CD4-positive, alpha-beta T cell treated with Interleukin-6 at 100 ng/mL for 8 hours (primary cell): ENCODE measurements around the gene U2AF2.

Experiments
- DNase-seq: peaks from one replicate; pipeline ENCODE4 v3.0.0-alpha.2; 2020; ENCODE audit warnings: mixed read lengths, low spot score

The U2AF2 gene

GRCh38 chr19:55654868-55655647, at the start of gene U2AF2:
U2AF2 (plus strand) TSS chr19:55655035; CDS start chr19:55655105, 70 bp downstream.
- peak; percentile 97 for DNase-seq

GRCh38 chr19:55605207-55605636, 49.6 kb upstream of the U2AF2 start:
- peak; percentile 99 for DNase-seq

GRCh38 chr19:55605637-55606470, 49.0 kb upstream of the U2AF2 start, which contains the start of gene ZNF865:
ZNF865 (plus strand) TSS chr19:55605647; CDS start chr19:55613619, 7,972 bp downstream.
- DNase-seq = peak; percentile 68

- DNase-seq = no peak
Observed at GRCh38 chr19:55606471-55606787, 48.4 kb upstream of the U2AF2 start.

GRCh38 chr19:55606817-55607216, 48.0 kb upstream of the U2AF2 start:
- no peak for DNase-seq

- DNase-seq = no peak
Observed at GRCh38 chr19:55609326-55609725, 45.5 kb upstream of the U2AF2 start.

- DNase-seq = no peak
Observed at GRCh38 chr19:55611300-55611982, 43.4 kb upstream of the U2AF2 start.

- no peak for DNase-seq
Observed at GRCh38 chr19:55611983-55612645, 42.7 kb upstream of the U2AF2 start.

- DNase-seq = no peak
Observed at GRCh38 chr19:55613396-55613795, 41.4 kb upstream of the U2AF2 start.

GRCh38 chr19:55613930-55614710, 40.7 kb upstream of the U2AF2 start:
- DNase-seq = no peak

- DNase-seq = no peak
Observed at GRCh38 chr19:55614711-55615542, 39.9 kb upstream of the U2AF2 start.

- DNase-seq = no peak
Observed at GRCh38 chr19:55615543-55616394, 39.1 kb upstream of the U2AF2 start.

GRCh38 chr19:55616395-55616875, 38.4 kb upstream of the U2AF2 start:
- DNase-seq = no peak

- no peak for DNase-seq
Observed at GRCh38 chr19:55617426-55617825, 37.4 kb upstream of the U2AF2 start.

GRCh38 chr19:55618426-55618825, 36.4 kb upstream of the U2AF2 start:
- DNase-seq = no peak

GRCh38 chr19:55619286-55619685, 35.5 kb upstream of the U2AF2 start:
- DNase-seq = no peak

- peak; percentile 13 for DNase-seq
Observed at GRCh38 chr19:55620410-55621204, 34.2 kb upstream of the U2AF2 start.

- no peak for DNase-seq
Observed at GRCh38 chr19:55621205-55621672, 33.6 kb upstream of the U2AF2 start.
